Vagina (tissue), 2 donors: ENCODE measurements around the gene RING1. TPM values are rescaled to one million over a fixed set of nuclear protein-coding genes. Genes with fewer than 3 reads are reported as not detected.

Experiments
- DNase-seq, 2 donors: peaks; one replicate each; pipeline ENCODE4 v3.0.0-alpha.2; 2017; ENCODE audit errors: extremely low spot score in 2 of 2
- H3K27ac ChIP-seq: fragments of 200-600 bp; sonication (generic); one replicate; pipeline ENCODE4 v1.5.1; 2019
- H3K27me3 ChIP-seq: fragments of 200-600 bp; sonication (generic); one replicate; pipeline ENCODE4 v1.5.1; 2019
- H3K36me3 ChIP-seq, 2 donors: fragments of 200-600 bp; sonication (generic); one replicate each; pipeline ENCODE4 v1.5.1; 2017 to 2019
- H3K4me1 ChIP-seq: fragments of 200-600 bp; sonication (generic); one replicate; pipeline ENCODE4 v1.5.1; 2019
- H3K4me3 ChIP-seq, 2 donors: fragments of 200-600 bp; sonication (generic); 1 replicate in 1 of 2; 2 replicates in 1 of 2; pipeline ENCODE4 v1.5.1; 2016 to 2019
- H3K9me3 ChIP-seq: fragments of 200-600 bp; sonication (generic); one replicate; pipeline ENCODE4 v1.5.1; 2019
- CTCF ChIP-seq, 3 experiments: fragments of 450-650 bp in 2 of 3; fragments of 200-600 bp in 1 of 3; sonication (generic) in 1 of 3; IDR thresholded peaks; one replicate each; pipeline ENCODE4 v1.5.1; 2017 to 2019; ENCODE audit warnings: antibody characterized with exemption in 3 of 3, mild to moderate bottlenecking in 2 of 3, moderate library complexity in 2 of 3
- POLR2A ChIP-seq, 2 donors: fragments of 450-650 bp; IDR thresholded peaks; one replicate each; pipeline ENCODE4 v1.6.1; 2017; ENCODE audit warnings: antibody characterized with exemption in 2 of 2, mild to moderate bottlenecking in 2 of 2, moderate library complexity in 2 of 2
- POLR2AphosphoS5 ChIP-seq, 2 donors: sonication (generic); formaldehyde crosslinking; IDR thresholded peaks; one replicate each; pipeline ENCODE4 v1.9.0; 2017; ENCODE audit warnings: antibody characterized with exemption in 2 of 2, mild to moderate bottlenecking in 2 of 2, low read depth in 1 of 2; ENCODE audit not compliant: insufficient read depth in 1 of 2
- intact Hi-C: fragments of 100-400 bp; cut with DNase I; formaldehyde crosslinking; loops from one replicate; pipeline ENCODE4 v1.15.1; 2023
- total RNA-seq: library from RNA; depleted of rRNA; stranded (reverse); fragments of >200 nt; gene quantifications from one replicate; pipeline ENCODE4 v1.2.3, GENCODE V29; 2016

RING1 gene
- total RNA-seq, 1 donor from 2014 or later = 32.7 TPM

GRCh38 chr6:33201147-33201545, 7.2 kb upstream of the RING1 start:
- Histone ChIP-seq H3K9me3 (no peaks in the 10 kb centered on the region), H3K4me3 (peak overlapping the region; percentile 81 to 96), H3K36me3 (peaks cover 0 to 26% of the 10 kb centered on the region in 2 donors), H3K27ac (peak overlapping the region; percentile 94), H3K27me3 (no peaks in the 10 kb centered on the region), H3K4me1 (peaks cover 71% of the 10 kb centered on the region)
- TF ChIP-seq POLR2A (IDR thresholded peaks at IDR 0.05) = no peak
- no peak for TF ChIP-seq CTCF (IDR thresholded peaks at IDR 0.05)
- TF ChIP-seq POLR2AphosphoS5 (IDR thresholded peaks at IDR 0.05; ENCODE audit: insufficient read depth in 1 of 2, low read depth in 1 of 2) = no peak
- intact Hi-C loops = loop anchor here (5.0 to 10.0 kb wide), 2 partner anchors 71 to 1016 kb away; partner anchors contain the start of genes AGER, RPS18 and VPS52
- DNase-seq = no peak

- DNase-seq = no peak
- peak overlapping the region; percentile 81 to 96 for H3K4me3 ChIP-seq
- no peak overlapping the region for H3K27ac ChIP-seq
- intact Hi-C loops = loop anchor here (5.0 to 10.0 kb wide), 2 partner anchors 70 to 1017 kb away; partner anchors contain the start of genes AGER, RPS18 and VPS52
- peaks cover 0 to 18% of the 10 kb centered on the region in 2 donors for H3K36me3 ChIP-seq
- no peaks in the 10 kb centered on the region for H3K9me3 ChIP-seq
- no peaks in the 10 kb centered on the region for H3K27me3 ChIP-seq
- peaks cover 74% of the 10 kb centered on the region for H3K4me1 ChIP-seq
- TF ChIP-seq POLR2A (IDR thresholded peaks at IDR 0.05) = no peak
- TF ChIP-seq POLR2AphosphoS5 (IDR thresholded peaks at IDR 0.05; ENCODE audit: insufficient read depth in 1 of 2, low read depth in 1 of 2) = no peak
- no peak for TF ChIP-seq CTCF (IDR thresholded peaks at IDR 0.05)
These were observed 6.4 kb upstream of the RING1 start for GRCh38 chr6:33201935-33202334.

- Histone ChIP-seq H3K27ac (no peak overlapping the region), H3K36me3 (peaks cover 0 to 18% of the 10 kb centered on the region in 2 donors), H3K4me1 (peaks cover 74% of the 10 kb centered on the region), H3K9me3 (no peaks in the 10 kb centered on the region), H3K4me3 (no peak overlapping the region), H3K27me3 (no peaks in the 10 kb centered on the region)
- TF ChIP-seq POLR2A (IDR thresholded peaks at IDR 0.05) (no peak), CTCF (IDR thresholded peaks at IDR 0.05) (no peak), POLR2AphosphoS5 (IDR thresholded peaks at IDR 0.05; ENCODE audit: insufficient read depth in 1 of 2, low read depth in 1 of 2) (no peak)
- DNase-seq = no peak
- intact Hi-C loops = loop anchor here (5.0 to 10.0 kb wide), 2 partner anchors 70 to 1018 kb away; partner anchors contain the start of genes AGER, RPS18 and VPS52
These were observed 5.5 kb upstream of the RING1 start for GRCh38 chr6:33202799-33203198.

- Histone ChIP-seq H3K36me3 (peaks cover 0 to 18% of the 10 kb centered on the region in 2 donors), H3K9me3 (no peaks in the 10 kb centered on the region), H3K4me3 (no peak overlapping the region), H3K27me3 (no peaks in the 10 kb centered on the region), H3K4me1 (peaks cover 68% of the 10 kb centered on the region), H3K27ac (no peak overlapping the region)
- intact Hi-C loops = loop anchor here (5.0 to 10.0 kb wide), 2 partner anchors 69 to 1019 kb away; partner anchors contain the start of genes AGER, RPS18 and VPS52
- DNase-seq = no peak
- no peak for TF ChIP-seq CTCF (IDR thresholded peaks at IDR 0.05)
- TF ChIP-seq POLR2A (IDR thresholded peaks at IDR 0.05) = no peak
- no peak for TF ChIP-seq POLR2AphosphoS5 (IDR thresholded peaks at IDR 0.05; ENCODE audit: insufficient read depth in 1 of 2, low read depth in 1 of 2)
These were observed 4.7 kb upstream of the RING1 start for GRCh38 chr6:33203443-33204164.

- H3K4me1 ChIP-seq = peaks cover 68% of the 10 kb centered on the region
- intact Hi-C loops = loop anchor here (5.0 to 10.0 kb wide), 2 partner anchors 68 to 1019 kb away; partner anchors contain the start of genes AGER, RPS18 and VPS52
- DNase-seq = no peak
- peaks cover 0 to 18% of the 10 kb centered on the region in 2 donors for H3K36me3 ChIP-seq
- H3K9me3 ChIP-seq = no peaks in the 10 kb centered on the region
- H3K4me3 ChIP-seq = peak overlapping the region; percentile 52
- TF ChIP-seq CTCF (IDR thresholded peaks at IDR 0.05) (no peak), POLR2A (IDR thresholded peaks at IDR 0.05) (no peak), POLR2AphosphoS5 (IDR thresholded peaks at IDR 0.05; ENCODE audit: insufficient read depth in 1 of 2, low read depth in 1 of 2) (no peak)
- peak overlapping the region; percentile 36 for H3K27ac ChIP-seq
- H3K27me3 ChIP-seq = no peaks in the 10 kb centered on the region
These were observed 4.2 kb upstream of the RING1 start for GRCh38 chr6:33204165-33204414.
